OCI-LY3 (cell line): ENCODE results near the gene SMIM38.

Experiments used
- H2AFZ ChIP-seq: fragments of 200-600, 300-600 bp; shearing (Covaris generic); 2 replicates; pipeline ENCODE4 v1.6.0; 2014; ENCODE audit warnings: antibody characterized with exemption, low read depth, low read length
- H3K27ac ChIP-seq: fragments of 200-600, 300-600 bp; sonication (generic); 2 replicates; pipeline ENCODE4 v1.5.1; 2014; ENCODE audit warnings: mild to moderate bottlenecking, low read length, moderate library complexity, mixed read lengths
- H3K27me3 ChIP-seq: fragments of 200-600, 300-600 bp; sonication (generic); 2 replicates; pipeline ENCODE4 v1.6.1; 2014; ENCODE audit warnings: low read depth, low read length, mixed read lengths
- H3K36me3 ChIP-seq: fragments of 200-600, 300-600 bp; sonication (generic); replicated peaks from 2 replicates; pipeline ENCODE3; 2014; ENCODE audit warnings: low read depth, low read length, mixed read lengths
- H3K4me1 ChIP-seq: fragments of 300-600, 200-600 bp; sonication (generic); 2 replicates; pipeline ENCODE4 v1.6.1; 2014; ENCODE audit warnings: low read length, mixed read lengths
- H3K4me2 ChIP-seq: fragments of 200-600, 300-600 bp; sonication (generic); 2 replicates; pipeline ENCODE4 v1.6.1; 2014; ENCODE audit warnings: low read length, mixed read lengths
- H3K4me3 ChIP-seq: fragments of 300-600, 200-600 bp; sonication (generic); 2 replicates; pipeline ENCODE4 v1.5.1; 2014; ENCODE audit warnings: antibody characterized with exemption, mild to moderate bottlenecking, low read length, moderate library complexity
- H3K79me2 ChIP-seq: fragments of 300-600, 200-600 bp; shearing (Covaris generic); 2 replicates; pipeline ENCODE4 v1.6.1; 2014; ENCODE audit warnings: mild to moderate bottlenecking, low read length, mixed read lengths
- H3K9ac ChIP-seq: fragments of 300-600, 200-600 bp; shearing (Covaris generic); 2 replicates; pipeline ENCODE4 v1.6.0; 2014; ENCODE audit warnings: mild to moderate bottlenecking, low read length, moderate library complexity
- H3K9me3 ChIP-seq: fragments of 200-600, 300-600 bp; shearing (Covaris generic); 2 replicates; pipeline ENCODE4 v1.6.1; 2014; ENCODE audit warnings: low read length, mixed read lengths; ENCODE audit not compliant: insufficient read depth
- H4K20me1 ChIP-seq: fragments of 200-600, 300-600 bp; sonication (generic); 2 replicates; pipeline ENCODE4 v1.6.1; 2016; ENCODE audit warnings: low read length, mixed read lengths; ENCODE audit not compliant: insufficient read depth
- CTCF ChIP-seq: fragments of 200-600, 300-600 bp; sonication (generic); IDR thresholded peaks from 2 replicates; pipeline ENCODE4 v1.5.1; 2014; ENCODE audit warnings: antibody characterized with exemption, low read length, low read depth
- EZH2phosphoT487 ChIP-seq: fragments of 200-600 bp; shearing (Covaris generic); IDR thresholded peaks from 2 replicates; pipeline ENCODE4 v1.6.1; 2018; ENCODE audit warnings: antibody characterized with exemption, mixed run types, low read depth

SMIM38 gene

GRCh38 chr11:69157822-69158231 lies 2.1 kb downstream of the SMIM38 start:
- Histone ChIP-seq H3K9me3 (no peaks in the 10 kb centered on the region), H3K4me2 (no peak overlapping the region), H3K9ac (no peak overlapping the region), H3K4me3 (no peak overlapping the region), H2AFZ (no peak overlapping the region), H3K27me3 (no peaks in the 10 kb centered on the region), H3K79me2 (no peaks in the 10 kb centered on the region), H3K4me1 (peaks cover 37% of the 10 kb centered on the region), H4K20me1 (no peaks in the 10 kb centered on the region), H3K27ac (no peak overlapping the region), H3K36me3 (peaks cover 3% of the 10 kb centered on the region)
- no peak for TF ChIP-seq EZH2phosphoT487
- no peak for TF ChIP-seq CTCF

GRCh38 chr11:69158301-69159149 lies 2.8 kb downstream of the SMIM38 start:
- Histone ChIP-seq H3K79me2 (no peaks in the 10 kb centered on the region), H3K4me3 (no peak overlapping the region), H3K27ac (no peak overlapping the region), H3K4me2 (no peak overlapping the region), H4K20me1 (no peaks in the 10 kb centered on the region), H3K36me3 (peaks cover 3% of the 10 kb centered on the region), H3K27me3 (no peaks in the 10 kb centered on the region), H3K9ac (no peak overlapping the region), H2AFZ (no peak overlapping the region), H3K9me3 (peaks cover under 1% of the 10 kb centered on the region; the same call in 1 of the 2 replicates), H3K4me1 (peaks cover 35% of the 10 kb centered on the region)
- TF ChIP-seq CTCF (no peak), EZH2phosphoT487 (no peak)

GRCh38 chr11:69159150-69159852 lies 3.6 kb downstream of the SMIM38 start:
- Histone ChIP-seq H3K36me3 (peaks cover 10% of the 10 kb centered on the region), H3K9me3 (peaks cover 8% of the 10 kb centered on the region)
- TF ChIP-seq CTCF (no peak), EZH2phosphoT487 (no peak)

GRCh38 chr11:69160296-69161116 lies 4.8 kb downstream of the SMIM38 start:
- no peak overlapping the region for H2AFZ ChIP-seq
- no peak overlapping the region for H3K9ac ChIP-seq
- H3K79me2 ChIP-seq, result no peaks in the 10 kb centered on the region
- H3K27ac ChIP-seq, result no peak overlapping the region
- H3K36me3 ChIP-seq, result peaks cover 18% of the 10 kb centered on the region
- no peaks in the 10 kb centered on the region for H3K27me3 ChIP-seq
- H3K4me2 ChIP-seq, result no peak overlapping the region
- no peaks in the 10 kb centered on the region for H4K20me1 ChIP-seq
- H3K9me3 ChIP-seq, result peaks cover 10% of the 10 kb centered on the region
- H3K4me3 ChIP-seq, result no peak overlapping the region
- peaks cover 18% of the 10 kb centered on the region for H3K4me1 ChIP-seq
- TF ChIP-seq CTCF (no peak), EZH2phosphoT487 (no peak)

More at GRCh38 chr11:69159150-69159852, 3.6 kb downstream of the SMIM38 start:
- Histone ChIP-seq H3K27ac (no peak overlapping the region), H3K9ac (no peak overlapping the region), H3K27me3 (no peaks in the 10 kb centered on the region), H2AFZ (no peak overlapping the region), H3K4me2 (no peak overlapping the region), H3K4me3 (no peak overlapping the region), H4K20me1 (no peaks in the 10 kb centered on the region), H3K4me1 (peaks cover 28% of the 10 kb centered on the region), H3K79me2 (no peaks in the 10 kb centered on the region)
